ENCODE measurements around the gene APBA2. TPM values are rescaled to one million over a fixed set of nuclear protein-coding genes. Genes with fewer than 3 reads are reported as not detected.
A peak's percentile ranks its signal among the peaks of the same experiment; 100 is the strongest.

The APBA2 gene
- total RNA-seq, 3 donors from 2014 or later: 0.64 to 6.9 (median 5.0) TPM

DNA sequence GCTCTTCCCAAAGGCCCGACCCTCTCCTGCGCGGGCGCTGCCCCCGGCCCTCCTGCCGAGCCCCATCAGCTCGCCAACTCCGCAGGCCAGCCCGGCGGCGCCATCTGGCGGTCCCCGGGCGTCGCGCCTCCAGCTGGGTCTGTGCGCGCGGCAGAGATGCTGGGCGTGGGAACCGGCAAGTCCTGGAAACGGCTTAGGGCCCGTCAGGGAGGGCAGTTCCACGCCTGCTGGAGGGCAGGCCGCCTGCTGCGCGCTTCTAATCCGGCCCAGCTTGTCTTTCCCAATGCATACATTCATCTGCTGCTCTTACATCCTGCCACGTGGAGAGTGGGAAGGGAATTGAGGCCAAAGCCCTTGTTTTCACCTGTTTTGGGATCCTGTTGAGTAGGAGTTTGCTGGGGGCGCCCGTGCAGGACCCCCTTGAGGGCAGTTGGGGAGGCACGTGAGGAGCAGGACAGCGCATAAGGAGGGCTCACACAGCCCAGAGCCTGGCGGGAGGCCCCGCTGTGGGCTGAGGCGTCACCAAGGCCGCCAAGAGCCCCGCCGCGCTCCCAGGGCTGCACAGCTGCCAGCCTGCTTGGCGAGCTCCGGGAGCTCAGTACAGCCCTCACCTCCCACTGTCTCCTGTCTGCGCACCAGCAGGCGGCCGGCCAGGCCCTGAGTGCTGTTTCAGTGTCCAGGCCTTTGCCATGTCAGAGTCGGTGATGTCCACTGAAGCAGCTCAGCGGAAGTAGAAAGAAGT lies 218.2 kb downstream of the APBA2 start:
- Histone ChIP-seq H3K36me3 (no peaks in the 10 kb centered on the region), H3K27ac (peak overlapping the region in 1 of 2 donors; percentile 69), H3K9me3 (no peaks in the 10 kb centered on the region), H3K27me3 (peaks cover 0 to 3% of the 10 kb centered on the region in 2 donors), H3K4me3 (peak overlapping the region; percentile 28 to 70 (median 48)), H3K4me1 (no peaks in the 10 kb centered on the region)
- intact Hi-C loops (cut with DNase I; ENCODE audit: low total_unique reads): loop anchor here (2.0 kb wide), 1 partner anchor 29 kb away; no protein-coding TSS in a partner anchor
- DNase-seq (ENCODE audit: low spot score in 2 of 2): peak in 1 of 2 donors; percentile 36
- TF ChIP-seq, protein P1, sequence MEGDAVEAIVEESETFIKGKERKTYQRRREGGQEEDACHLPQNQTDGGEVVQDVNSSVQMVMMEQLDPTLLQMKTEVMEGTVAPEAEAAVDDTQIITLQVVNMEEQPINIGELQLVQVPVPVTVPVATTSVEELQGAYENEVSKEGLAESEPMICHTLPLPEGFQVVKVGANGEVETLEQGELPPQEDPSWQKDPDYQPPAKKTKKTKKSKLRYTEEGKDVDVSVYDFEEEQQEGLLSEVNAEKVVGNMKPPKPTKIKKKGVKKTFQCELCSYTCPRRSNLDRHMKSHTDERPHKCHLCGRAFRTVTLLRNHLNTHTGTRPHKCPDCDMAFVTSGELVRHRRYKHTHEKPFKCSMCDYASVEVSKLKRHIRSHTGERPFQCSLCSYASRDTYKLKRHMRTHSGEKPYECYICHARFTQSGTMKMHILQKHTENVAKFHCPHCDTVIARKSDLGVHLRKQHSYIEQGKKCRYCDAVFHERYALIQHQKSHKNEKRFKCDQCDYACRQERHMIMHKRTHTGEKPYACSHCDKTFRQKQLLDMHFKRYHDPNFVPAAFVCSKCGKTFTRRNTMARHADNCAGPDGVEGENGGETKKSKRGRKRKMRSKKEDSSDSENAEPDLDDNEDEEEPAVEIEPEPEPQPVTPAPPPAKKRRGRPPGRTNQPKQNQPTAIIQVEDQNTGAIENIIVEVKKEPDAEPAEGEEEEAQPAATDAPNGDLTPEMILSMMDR (IDR thresholded peaks at IDR 0.05): peak; percentile 12 to 42 (median 40)
- no peak for TF ChIP-seq POLR2AphosphoS5 (IDR thresholded peaks at IDR 0.05)
- no peak for TF ChIP-seq POLR2A (IDR thresholded peaks at IDR 0.05)

DNA sequence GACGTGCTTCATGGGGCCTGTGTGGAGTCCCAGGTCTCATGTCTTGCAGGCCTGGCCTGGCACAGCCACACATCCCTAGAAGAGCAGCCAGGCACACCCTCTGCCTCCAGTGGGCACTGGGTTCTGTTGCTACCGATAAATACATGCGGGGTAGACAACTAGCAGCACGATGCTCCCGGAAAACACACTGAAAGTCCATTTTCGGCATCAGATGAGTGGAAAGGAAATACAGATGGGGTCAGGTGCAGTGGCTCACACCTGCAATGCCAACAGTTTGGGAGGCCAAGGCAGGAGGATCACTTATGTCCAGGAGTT lies 218.7 kb downstream of the APBA2 start:
- intact Hi-C loops (cut with DNase I; ENCODE audit: low total_unique reads): no loop called here
- H3K27me3 ChIP-seq: peaks cover 0 to 3% of the 10 kb centered on the region in 2 donors
- no peak overlapping the region for H3K4me3 ChIP-seq
- no peak for DNase-seq (ENCODE audit: low spot score in 2 of 2)
- no peak overlapping the region for H3K27ac ChIP-seq
- no peaks in the 10 kb centered on the region for H3K9me3 ChIP-seq
- TF ChIP-seq POLR2A (IDR thresholded peaks at IDR 0.05): no peak
- TF ChIP-seq, protein P1 (IDR thresholded peaks at IDR 0.05): no peak
- no peak for TF ChIP-seq POLR2AphosphoS5 (IDR thresholded peaks at IDR 0.05)
- no peaks in the 10 kb centered on the region for H3K4me1 ChIP-seq
- H3K36me3 ChIP-seq: no peaks in the 10 kb centered on the region

DNA sequence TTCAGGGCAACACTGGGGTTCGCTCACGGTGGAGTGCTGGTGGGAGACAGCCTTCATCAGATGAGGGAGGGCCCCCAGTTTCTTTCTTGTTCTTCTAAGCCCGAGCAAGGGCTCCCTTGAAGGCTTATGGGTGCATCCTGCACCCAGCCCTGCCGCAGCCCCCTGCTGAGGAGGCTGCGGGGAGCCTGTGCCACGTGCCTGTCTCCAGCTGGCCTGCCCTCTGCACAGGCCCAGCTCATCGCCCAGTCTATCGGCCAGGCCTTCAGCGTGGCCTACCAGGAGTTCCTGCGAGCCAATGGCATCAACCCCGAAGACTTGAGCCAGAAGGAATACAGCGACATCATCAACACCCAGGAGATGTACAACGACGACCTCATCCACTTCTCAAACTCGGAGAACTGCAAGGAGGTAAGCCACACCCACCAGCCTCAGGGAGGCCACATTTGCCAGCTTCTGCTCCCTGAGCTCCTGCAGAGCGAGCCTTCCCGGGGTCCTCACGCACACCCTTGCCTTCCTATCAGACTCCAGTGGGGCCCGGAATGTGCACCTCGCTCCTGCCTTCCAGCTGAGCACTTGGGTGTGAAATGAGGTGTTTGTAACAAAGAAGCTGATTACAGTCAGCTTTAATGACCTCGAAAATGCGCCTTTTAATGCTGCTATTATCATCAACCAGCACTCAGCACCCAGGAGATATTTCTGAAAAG lies 219.5 kb downstream of the APBA2 start:
- peaks cover 0 to 3% of the 10 kb centered on the region in 2 donors for H3K27me3 ChIP-seq
- H3K36me3 ChIP-seq: no peaks in the 10 kb centered on the region
- no peak overlapping the region for H3K27ac ChIP-seq
- H3K4me1 ChIP-seq: no peaks in the 10 kb centered on the region
- no peak for DNase-seq (ENCODE audit: low spot score in 2 of 2)
- intact Hi-C loops (cut with DNase I; ENCODE audit: low total_unique reads): no loop called here
- no peaks in the 10 kb centered on the region for H3K9me3 ChIP-seq
- H3K4me3 ChIP-seq: no peak overlapping the region
- TF ChIP-seq, protein P1 (IDR thresholded peaks at IDR 0.05): no peak
- TF ChIP-seq POLR2A (IDR thresholded peaks at IDR 0.05) (no peak), POLR2AphosphoS5 (IDR thresholded peaks at IDR 0.05) (no peak)

DNA sequence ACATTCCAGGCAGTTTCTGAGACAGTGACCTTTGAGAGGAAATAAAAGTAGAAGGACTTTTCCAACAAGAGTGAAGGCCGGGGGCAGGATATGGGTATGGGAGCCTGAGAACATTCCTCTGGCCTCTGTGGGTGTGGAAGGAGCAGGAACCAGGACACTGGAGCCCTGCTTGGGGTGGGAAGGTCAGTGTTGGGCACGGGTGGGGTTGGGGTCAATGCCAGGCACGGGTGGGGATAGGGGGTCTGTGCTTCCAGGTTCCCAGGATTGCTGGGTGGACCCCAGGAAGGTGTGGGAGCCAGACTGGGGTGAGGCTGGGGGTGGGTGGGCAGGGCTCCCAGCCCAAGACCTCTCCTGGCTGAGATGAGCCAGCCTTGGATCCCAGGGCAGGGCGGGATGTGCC lies 220.3 kb downstream of the APBA2 start:
- TF ChIP-seq, protein P1 (IDR thresholded peaks at IDR 0.05): no peak
- no peak for TF ChIP-seq POLR2AphosphoS5 (IDR thresholded peaks at IDR 0.05)
- no peak for TF ChIP-seq POLR2A (IDR thresholded peaks at IDR 0.05)
- H3K4me3 ChIP-seq: no peak overlapping the region
- intact Hi-C loops (cut with DNase I; ENCODE audit: low total_unique reads): no loop called here
- no peaks in the 10 kb centered on the region for H3K4me1 ChIP-seq
- H3K27me3 ChIP-seq: peaks cover 0 to 3% of the 10 kb centered on the region in 2 donors
- H3K27ac ChIP-seq: no peak overlapping the region
- no peaks in the 10 kb centered on the region for H3K9me3 ChIP-seq
- no peak for DNase-seq (ENCODE audit: low spot score in 2 of 2)
- H3K36me3 ChIP-seq: no peaks in the 10 kb centered on the region
